Trophoblast cell (in vitro differentiated cells and primary cell): ENCODE results near the gene MTRF1.
A peak's percentile ranks its signal among the peaks of the same experiment; 100 is the strongest.

ENCODE experiments used
- DNase-seq, 2 donors: peaks; one replicate each; pipeline ENCODE4 v3.0.0-alpha.2; 2016
- H2AFZ ChIP-seq: 2 replicates; pipeline ENCODE4 v1.6.1; 2013; ENCODE audit warnings: low read length, moderate library complexity, mild to moderate bottlenecking; ENCODE audit not compliant: insufficient read depth, poor library complexity
- H2AK5ac ChIP-seq: 2 replicates; pipeline ENCODE4 v1.6.1; 2013; ENCODE audit warnings: mild to moderate bottlenecking, low read length
- H2BK120ac ChIP-seq: 2 replicates; pipeline ENCODE4 v1.6.1; 2013; ENCODE audit warnings: low read length, mild to moderate bottlenecking, moderate library complexity; ENCODE audit not compliant: insufficient read depth, poor library complexity
- H2BK12ac ChIP-seq: 2 replicates; pipeline ENCODE4 v1.6.1; 2013; ENCODE audit warnings: mild to moderate bottlenecking, low read length, moderate library complexity
- H2BK5ac ChIP-seq: 2 replicates; pipeline ENCODE4 v1.6.1; 2013; ENCODE audit warnings: low read length, low read depth, moderate library complexity, mild to moderate bottlenecking; ENCODE audit not compliant: poor library complexity
- H3K14ac ChIP-seq: 2 replicates; pipeline ENCODE4 v1.6.1; 2013; ENCODE audit warnings: mild to moderate bottlenecking, low read length
- H3K18ac ChIP-seq: 2 replicates; pipeline ENCODE4 v1.6.1; 2013; ENCODE audit warnings: mild to moderate bottlenecking, low read length
- H3K23ac ChIP-seq: 2 replicates; pipeline ENCODE4 v1.6.1; 2013; ENCODE audit warnings: low read length
- H3K27ac ChIP-seq: 2 replicates; pipeline ENCODE4 v1.5.1; 2013; ENCODE audit warnings: low read depth, mild to moderate bottlenecking, inconsistent platforms, low read length, moderate library complexity
- H3K27me3 ChIP-seq: 2 replicates; pipeline ENCODE4 v1.6.1; 2013; ENCODE audit warnings: inconsistent platforms, mild to moderate bottlenecking, low read length, moderate library complexity; ENCODE audit not compliant: insufficient read depth
- H3K36me3 ChIP-seq, 2 experiments: 1 replicate in 1 of 2; 2 replicates in 1 of 2; pipeline ENCODE4 v1.6.1; 2013; ENCODE audit warnings: low read length in 2 of 2, mild to moderate bottlenecking in 2 of 2, moderate library complexity in 1 of 2; ENCODE audit not compliant: insufficient read depth in 2 of 2, control insufficient read depth in 1 of 2
- H3K4ac ChIP-seq: 2 replicates; pipeline ENCODE4 v1.6.1; 2013; ENCODE audit warnings: low read depth, mild to moderate bottlenecking, low read length, moderate library complexity
- H3K4me1 ChIP-seq, 2 experiments: 1 replicate in 1 of 2; 2 replicates in 1 of 2; pipeline ENCODE4 v1.6.1; 2013; ENCODE audit warnings: low read length in 2 of 2, mild to moderate bottlenecking in 2 of 2, moderate library complexity in 1 of 2; ENCODE audit not compliant: insufficient read depth in 2 of 2, control insufficient read depth in 1 of 2
- H3K4me2 ChIP-seq: 2 replicates; pipeline ENCODE4 v1.6.1; 2013; ENCODE audit warnings: inconsistent platforms, mild to moderate bottlenecking, low read length, moderate library complexity
- H3K4me3 ChIP-seq: 2 replicates; pipeline ENCODE4 v1.5.1; 2013; ENCODE audit warnings: mild to moderate bottlenecking, low read depth, low read length, inconsistent platforms
- H3K79me1 ChIP-seq: one replicate; pipeline ENCODE4 v1.6.1; 2013; ENCODE audit warnings: low read length
- H3K79me2 ChIP-seq: 2 replicates; pipeline ENCODE4 v1.6.1; 2013; ENCODE audit warnings: low read length, mild to moderate bottlenecking; ENCODE audit not compliant: control insufficient read depth, insufficient read depth, poor library complexity
- H3K9ac ChIP-seq: 2 replicates; pipeline ENCODE4 v1.6.1; 2013; ENCODE audit warnings: mild to moderate bottlenecking, low read length
- H3K9me3 ChIP-seq: 2 replicates; pipeline ENCODE4 v1.6.1; 2013; ENCODE audit warnings: low read depth, mild to moderate bottlenecking, control low read depth, inconsistent platforms, low read length; ENCODE audit not compliant: insufficient read depth
- H4K12ac ChIP-seq: 2 replicates; pipeline ENCODE4 v1.6.1; 2013; ENCODE audit warnings: low read depth, mild to moderate bottlenecking, low read length, moderate library complexity
- H4K8ac ChIP-seq: 2 replicates; pipeline ENCODE4 v1.6.1; 2013; ENCODE audit warnings: low read depth, mild to moderate bottlenecking, low read length, moderate library complexity
- H4K91ac ChIP-seq: one replicate; pipeline ENCODE4 v1.6.1; 2013; ENCODE audit warnings: low read depth, mild to moderate bottlenecking, low read length, moderate library complexity
- WGBS: extraction: QIAGEN DNeasy Blood & Tissue Kit; methylation state at CpG from one replicate; pipeline ENCODE4 v1.1.7; 2013; ENCODE audit warnings: missing lambda C conversion rate; ENCODE audit not compliant: insufficient read length, insufficient coverage; ENCODE audit errors: extremely low coverage; 5-methylcytosine and 5-hydroxymethylcytosine counted together

The MTRF1 gene

GRCh38 chr13:41211062-41211461 lies 52.3 kb downstream of the MTRF1 start:
- no peak overlapping the region for H2BK12ac ChIP-seq
- DNase-seq = no peak
- H3K36me3 ChIP-seq = no peaks in the 10 kb centered on the region
- no peak overlapping the region for H4K8ac ChIP-seq
- no peak overlapping the region for H3K4me3 ChIP-seq
- no peak overlapping the region for H3K4me2 ChIP-seq
- no peaks in the 10 kb centered on the region for H3K9me3 ChIP-seq
- H3K23ac ChIP-seq = no peak overlapping the region
- no peaks in the 10 kb centered on the region for H3K79me2 ChIP-seq
- H3K27ac ChIP-seq = no peak overlapping the region
- H2BK120ac ChIP-seq = no peak overlapping the region
- H3K79me1 ChIP-seq = no peaks in the 10 kb centered on the region
- no peak overlapping the region for H3K4ac ChIP-seq
- H2AFZ ChIP-seq = no peak overlapping the region
- no peak overlapping the region for H4K12ac ChIP-seq
- H3K27me3 ChIP-seq = no peaks in the 10 kb centered on the region
- no peak overlapping the region for H3K9ac ChIP-seq
- no peak overlapping the region for H3K18ac ChIP-seq
- H2AK5ac ChIP-seq = no peak overlapping the region
- no peak overlapping the region for H3K14ac ChIP-seq
- no peak overlapping the region for H2BK5ac ChIP-seq
- WGBS = no CpG with 5 or more reads among the region's 2 CpGs
- H4K91ac ChIP-seq = no peak overlapping the region
- H3K4me1 ChIP-seq = no peaks in the 10 kb centered on the region

GRCh38 chr13:41206467-41206866 lies 56.9 kb downstream of the MTRF1 start:
- Histone ChIP-seq H2BK5ac (no peak overlapping the region), H3K27me3 (no peaks in the 10 kb centered on the region), H3K18ac (no peak overlapping the region), H3K79me2 (no peaks in the 10 kb centered on the region), H3K79me1 (no peaks in the 10 kb centered on the region), H2BK12ac (no peak overlapping the region), H2BK120ac (no peak overlapping the region), H3K4me3 (no peak overlapping the region), H3K4me2 (no peak overlapping the region), H3K23ac (no peak overlapping the region), H3K27ac (no peak overlapping the region), H3K9me3 (no peaks in the 10 kb centered on the region), H3K4me1 (no peaks in the 10 kb centered on the region), H3K36me3 (no peaks in the 10 kb centered on the region), H2AFZ (no peak overlapping the region), H2AK5ac (no peak overlapping the region), H4K8ac (no peak overlapping the region), H4K91ac (no peak overlapping the region), H3K14ac (no peak overlapping the region), H3K4ac (no peak overlapping the region), H4K12ac (no peak overlapping the region), H3K9ac (no peak overlapping the region)
- no peak for DNase-seq

- no peak overlapping the region for H3K9ac ChIP-seq
- no peaks in the 10 kb centered on the region for H3K27me3 ChIP-seq
- no peaks in the 10 kb centered on the region for H3K4me1 ChIP-seq
- H2AK5ac ChIP-seq = no peak overlapping the region
- no peak overlapping the region for H3K14ac ChIP-seq
- H3K4me2 ChIP-seq = no peak overlapping the region
- H3K36me3 ChIP-seq = no peaks in the 10 kb centered on the region
- no peaks in the 10 kb centered on the region for H3K79me1 ChIP-seq
- H4K12ac ChIP-seq = no peak overlapping the region
- no peak overlapping the region for H4K91ac ChIP-seq
- WGBS = no CpG with 5 or more reads among the region's 6 CpGs
- no peak overlapping the region for H3K4ac ChIP-seq
- H3K18ac ChIP-seq = no peak overlapping the region
- no peak for DNase-seq
- no peak overlapping the region for H3K27ac ChIP-seq
- H2BK12ac ChIP-seq = no peak overlapping the region
- H2BK5ac ChIP-seq = no peak overlapping the region
- no peaks in the 10 kb centered on the region for H3K9me3 ChIP-seq
- no peak overlapping the region for H4K8ac ChIP-seq
- H3K79me2 ChIP-seq = no peaks in the 10 kb centered on the region
- H2AFZ ChIP-seq = no peak overlapping the region
- no peak overlapping the region for H2BK120ac ChIP-seq
- H3K23ac ChIP-seq = no peak overlapping the region
- H3K4me3 ChIP-seq = no peak overlapping the region
Observed at GRCh38 chr13:41203810-41204209, 59.6 kb downstream of the MTRF1 start.

GRCh38 chr13:41200126-41200525 lies 63.2 kb downstream of the MTRF1 start:
- Histone ChIP-seq H3K4ac (no peak overlapping the region), H2BK120ac (no peak overlapping the region), H3K79me1 (no peaks in the 10 kb centered on the region), H3K23ac (no peak overlapping the region), H3K14ac (no peak overlapping the region), H3K9ac (no peak overlapping the region), H2AFZ (no peak overlapping the region), H4K12ac (no peak overlapping the region), H3K4me2 (no peak overlapping the region), H3K18ac (no peak overlapping the region), H2BK12ac (no peak overlapping the region), H3K4me1 (no peaks in the 10 kb centered on the region), H3K27ac (no peak overlapping the region), H3K36me3 (no peaks in the 10 kb centered on the region), H3K4me3 (no peak overlapping the region), H2AK5ac (no peak overlapping the region), H4K91ac (no peak overlapping the region), H4K8ac (no peak overlapping the region), H3K27me3 (no peaks in the 10 kb centered on the region), H3K79me2 (no peaks in the 10 kb centered on the region), H2BK5ac (no peak overlapping the region), H3K9me3 (no peaks in the 10 kb centered on the region)
- DNase-seq = peak in 1 of 2 donors; percentile 36
- WGBS = no CpG with 5 or more reads among the region's 4 CpGs
